HG03060 (cell line): ENCODE measurements around the gene HBQ1.
"Not testable (repeated sequence)": the region's sequence is repeated elsewhere in the genome, so short reads cannot be mapped to it uniquely, and the experiment has no call there.

Source experiments
- ATAC-seq: cut with Tn5 transposase; IDR thresholded peaks from one replicate; pipeline ENCODE4 v1.9.1; 2021; ENCODE audit warnings: low read depth, moderate number of reproducible peaks; ENCODE audit not compliant: unreplicated experiment

HBQ1 gene

GRCh38 chr16:160242-160641 is 20.0 kb upstream of the HBQ1 start:
- not testable (repeated sequence) for ATAC-seq

- no peak for ATAC-seq
Measured at GRCh38 chr16:160691-161190, 19.5 kb upstream of the HBQ1 start.

- no peak for ATAC-seq
Measured at GRCh38 chr16:162271-162991, 17.8 kb upstream of the HBQ1 start.

- not testable (repeated sequence) for ATAC-seq
Measured at GRCh38 chr16:163139-163538, 17.1 kb upstream of the HBQ1 start.

- not testable (repeated sequence) for ATAC-seq
Measured at GRCh38 chr16:163696-164095, 16.6 kb upstream of the HBQ1 start.

- not testable (repeated sequence) for ATAC-seq
Measured at GRCh38 chr16:164134-164823, 16.0 kb upstream of the HBQ1 start.

GRCh38 chr16:164827-165538 is 15.3 kb upstream of the HBQ1 start:
- ATAC-seq, result no peak

- ATAC-seq, result no peak
Measured at GRCh38 chr16:165539-166374, 14.5 kb upstream of the HBQ1 start, which contains the start of gene HBM. Gene HBM (plus strand): TSS chr16:165978. CDS start chr16:165998, 20 bp downstream.

GRCh38 chr16:166375-167121 is 13.7 kb upstream of the HBQ1 start:
- ATAC-seq, result no peak

- ATAC-seq, result no peak
Measured at GRCh38 chr16:167122-167690, 13.1 kb upstream of the HBQ1 start.

GRCh38 chr16:168424-168823 is 11.8 kb upstream of the HBQ1 start:
- no peak for ATAC-seq

- no peak for ATAC-seq
Measured at GRCh38 chr16:169014-169413, 11.2 kb upstream of the HBQ1 start.

- not testable (repeated sequence) for ATAC-seq
Measured at GRCh38 chr16:170088-170507, 10.2 kb upstream of the HBQ1 start.

GRCh38 chr16:170788-171187 is 9.5 kb upstream of the HBQ1 start:
- no peak for ATAC-seq

GRCh38 chr16:172374-172941 is 7.8 kb upstream of the HBQ1 start, which contains the start of gene HBA2:
Gene HBA2 (plus strand): TSS chr16:172876. CDS start chr16:172913, 37 bp downstream.
- ATAC-seq, result not testable (repeated sequence)

- ATAC-seq, result not testable (repeated sequence)
Measured at GRCh38 chr16:173211-173854, 6.9 kb upstream of the HBQ1 start.

- not testable (repeated sequence) for ATAC-seq
Measured at GRCh38 chr16:173928-174769, 6.1 kb upstream of the HBQ1 start.
